Erythroblast (primary cell): Measurements from ENCODE around the gene P2RX1.

Experiments used
- GATA1 ChIP-seq: IDR thresholded peaks from 2 replicates; pipeline ENCODE4 v1.6.1; 2011; ENCODE audit warnings: low read depth, mild to moderate bottlenecking, control low read depth, low read length, moderate library complexity
- POLR2A ChIP-seq: IDR thresholded peaks from 2 replicates; pipeline ENCODE4 v1.6.1; 2011; ENCODE audit warnings: mild to moderate bottlenecking, low read length

- TF ChIP-seq POLR2A (no peak), GATA1 (no peak)
These were observed 49.2 kb downstream of the P2RX1 start for GRCh38 chr17:3867106-3867505.
